ENCODE results near the gene RAB3D.

- no peak for TF ChIP-seq CTCF (IDR thresholded peaks at IDR 0.05)
- no peak for TF ChIP-seq POLR2A (IDR thresholded peaks at IDR 0.05)
These were observed 25.5 kb upstream of the RAB3D start for GRCh38 chr19:11364935-11365334.

Data from adrenal gland (tissue), 5 donors.